ENCODE results near the gene MXD4. TPM values are rescaled to one million over a fixed set of nuclear protein-coding genes. Genes with fewer than 3 reads are reported as not detected.

Gene MXD4
- total RNA-seq, 1 donor from 2014 or later: 74.9 TPM

DNA sequence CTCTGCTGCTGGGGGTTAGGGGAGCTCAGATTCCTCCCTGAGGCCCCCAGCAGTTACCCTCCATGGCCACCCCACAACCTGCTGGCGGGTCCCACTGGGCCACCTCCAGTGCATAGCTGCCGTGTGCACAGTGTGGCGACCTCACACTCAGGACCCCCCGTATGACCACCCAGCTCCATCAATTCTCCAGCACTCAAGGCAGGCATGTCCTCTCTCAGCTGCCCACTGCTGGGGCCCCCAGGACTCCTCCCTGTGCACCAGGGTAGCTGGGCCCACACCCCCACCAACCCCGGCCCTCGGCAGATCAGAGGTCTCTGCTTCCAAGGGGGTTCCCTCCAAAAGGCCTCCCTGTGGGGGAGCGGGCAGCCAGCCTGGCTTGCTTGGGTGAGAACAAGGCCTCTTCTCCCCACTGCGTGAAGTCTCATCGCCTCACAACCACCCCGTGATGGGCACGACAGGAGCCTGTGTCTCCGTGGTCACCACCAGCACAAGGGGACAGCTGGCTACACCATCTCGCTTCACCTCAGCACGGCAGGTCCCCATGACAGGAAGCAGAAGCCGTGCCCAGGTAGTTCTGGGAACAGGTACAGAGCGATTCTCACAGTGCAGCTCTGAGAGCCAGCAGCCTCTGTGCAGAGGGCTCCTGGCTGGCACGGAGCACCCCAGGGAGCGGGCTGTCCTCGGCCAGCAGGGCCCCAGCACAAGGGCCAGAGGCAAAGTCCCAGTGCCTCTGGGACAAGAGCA is 15.4 kb downstream of the MXD4 start:
- no peak for TF ChIP-seq CTCF (IDR thresholded peaks at IDR 0.05)
- Mint-ChIP-seq H3K36me3 (ENCODE audit: unreplicated experiment) (peaks cover 7% of the 10 kb centered on the region), H3K4me3 (ENCODE audit: unreplicated experiment) (no peak overlapping the region), H3K27me3 (ENCODE audit: unreplicated experiment) (no peaks in the 10 kb centered on the region), H3K9me3 (ENCODE audit: unreplicated experiment) (no peaks in the 10 kb centered on the region), H3K27ac (ENCODE audit: unreplicated experiment) (no peak overlapping the region), H3K4me1 (ENCODE audit: unreplicated experiment) (peaks cover 24% of the 10 kb centered on the region)
- peak; percentile 80 for DNase-seq (ENCODE audit: extremely low spot score, unreplicated experiment)

DNA sequence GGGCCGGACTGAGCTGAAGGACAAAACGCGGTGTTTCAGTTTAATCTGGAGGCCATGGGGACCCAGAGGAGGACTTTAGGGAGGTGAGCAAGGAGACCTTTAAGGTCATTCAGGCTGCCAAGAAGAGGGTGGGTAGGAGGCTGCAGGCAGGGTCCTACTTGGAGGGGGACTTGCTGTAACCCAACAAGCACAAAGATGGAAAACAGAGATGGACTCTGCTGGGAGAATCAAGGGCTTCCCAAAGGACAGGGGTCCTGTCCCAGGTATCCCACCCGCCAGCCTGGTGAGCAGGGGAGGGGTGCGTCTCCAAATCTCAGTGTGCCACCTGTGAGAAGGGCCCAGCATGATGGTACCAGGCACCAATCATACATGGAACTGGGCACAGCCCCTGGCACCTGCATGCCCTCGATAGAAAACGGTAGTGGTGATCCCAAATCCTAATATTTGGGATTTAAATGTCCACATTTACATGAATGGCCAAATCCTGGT is 16.1 kb downstream of the MXD4 start:
- H3K9me3 Mint-ChIP-seq (ENCODE audit: unreplicated experiment): no peaks in the 10 kb centered on the region
- no peak for DNase-seq (ENCODE audit: extremely low spot score, unreplicated experiment)
- no peak overlapping the region for H3K4me3 Mint-ChIP-seq (ENCODE audit: unreplicated experiment)
- H3K4me1 Mint-ChIP-seq (ENCODE audit: unreplicated experiment): peaks cover 27% of the 10 kb centered on the region
- no peak for TF ChIP-seq CTCF (IDR thresholded peaks at IDR 0.05)
- H3K36me3 Mint-ChIP-seq (ENCODE audit: unreplicated experiment): peaks cover 7% of the 10 kb centered on the region
- peak overlapping the region; percentile 59 for H3K27ac Mint-ChIP-seq (ENCODE audit: unreplicated experiment)
- no peaks in the 10 kb centered on the region for H3K27me3 Mint-ChIP-seq (ENCODE audit: unreplicated experiment)

- peaks cover 7% of the 10 kb centered on the region for H3K36me3 Mint-ChIP-seq (ENCODE audit: unreplicated experiment)
- peak overlapping the region; percentile 59 for H3K27ac Mint-ChIP-seq (ENCODE audit: unreplicated experiment)
- H3K4me3 Mint-ChIP-seq (ENCODE audit: unreplicated experiment): no peak overlapping the region
- no peaks in the 10 kb centered on the region for H3K27me3 Mint-ChIP-seq (ENCODE audit: unreplicated experiment)
- peaks cover 33% of the 10 kb centered on the region for H3K4me1 Mint-ChIP-seq (ENCODE audit: unreplicated experiment)
- no peak for TF ChIP-seq CTCF (IDR thresholded peaks at IDR 0.05)
- no peak for DNase-seq (ENCODE audit: extremely low spot score, unreplicated experiment)
- H3K9me3 Mint-ChIP-seq (ENCODE audit: unreplicated experiment): no peaks in the 10 kb centered on the region
These were observed 16.7 kb downstream of the MXD4 start for GRCh38 chr4:2245057-2245786.

DNA sequence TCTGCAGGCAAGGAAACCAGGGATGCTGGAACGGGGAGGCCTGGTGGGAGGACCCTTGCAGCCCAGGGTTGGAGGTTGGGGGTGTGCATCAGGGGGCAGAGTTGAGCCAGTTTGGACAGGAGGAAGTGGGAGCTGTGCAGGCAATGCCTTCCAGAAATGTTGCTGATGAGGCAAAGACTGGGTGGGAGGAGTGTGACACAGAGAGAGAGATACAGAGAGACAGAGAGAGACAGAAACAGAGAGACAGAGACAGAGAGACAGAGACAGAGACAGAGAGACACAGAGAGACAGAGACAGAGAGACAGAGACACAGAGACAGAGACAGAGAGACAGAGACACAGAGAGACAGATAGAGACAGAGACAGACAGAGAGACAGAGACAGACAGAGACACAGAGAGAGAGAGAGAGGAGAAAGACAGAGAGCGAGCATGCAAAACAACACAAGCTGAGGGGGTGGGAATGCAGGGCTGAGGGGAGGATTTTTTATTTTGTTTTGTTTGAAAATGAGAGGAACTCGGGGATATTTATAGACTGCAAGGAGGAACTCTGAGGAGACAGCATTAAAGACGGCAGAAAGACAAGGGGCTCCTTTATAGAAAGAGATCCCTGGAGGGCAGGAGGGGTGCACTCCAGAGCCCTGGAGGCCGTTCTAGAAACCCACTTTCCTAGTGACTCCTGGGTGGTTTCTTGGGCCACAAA is 18.1 kb downstream of the MXD4 start:
- H3K4me3 Mint-ChIP-seq (ENCODE audit: unreplicated experiment): peak overlapping the region; percentile 39
- TF ChIP-seq CTCF (IDR thresholded peaks at IDR 0.05): peak; percentile 43
- peak overlapping the region; percentile 45 for H3K27ac Mint-ChIP-seq (ENCODE audit: unreplicated experiment)
- H3K36me3 Mint-ChIP-seq (ENCODE audit: unreplicated experiment): peaks cover 4% of the 10 kb centered on the region
- no peak for DNase-seq (ENCODE audit: extremely low spot score, unreplicated experiment)
- H3K4me1 Mint-ChIP-seq (ENCODE audit: unreplicated experiment): peaks cover 45% of the 10 kb centered on the region
- no peaks in the 10 kb centered on the region for H3K9me3 Mint-ChIP-seq (ENCODE audit: unreplicated experiment)
- no peaks in the 10 kb centered on the region for H3K27me3 Mint-ChIP-seq (ENCODE audit: unreplicated experiment)
